Spleen (tissue), 11 donors: Measurements from ENCODE around the gene DHH. TPM values are rescaled to one million over a fixed set of nuclear protein-coding genes. Genes with fewer than 3 reads are reported as not detected.

Experiments used
- DNase-seq: peaks from one replicate; pipeline ENCODE4 v3.0.0-alpha.2; 2020
- H3K27ac ChIP-seq, 8 donors: fragments of 200-600 bp; sonication (generic) in 7 of 8; 1 replicate in 4 of 8; 2 replicates in 4 of 8; pipeline versions ENCODE4 v1.5.0 to v1.8.0; 2016 to 2021; ENCODE audit warnings: inconsistent platforms in 4 of 8, mild to moderate bottlenecking in 4 of 8, moderate library complexity in 1 of 8
- H3K27me3 ChIP-seq, 7 donors: fragments of 200-600 bp; sonication (generic) in 6 of 7; replicated peaks in 1 of 7; 1 replicate in 4 of 7; 2 replicates in 3 of 7; pipeline versions ENCODE4 v1.5.0 to v1.8.0; 2016 to 2021; ENCODE audit warnings: inconsistent platforms in 3 of 7, mild to moderate bottlenecking in 1 of 7
- H3K36me3 ChIP-seq, 6 donors: fragments of 200-600 bp; sonication (generic) in 5 of 6; 1 replicate in 4 of 6; 2 replicates in 2 of 6; pipeline versions ENCODE4 v1.5.0 to v1.8.0; 2016 to 2021; ENCODE audit warnings: inconsistent platforms in 2 of 6
- H3K4me1 ChIP-seq, 6 donors: fragments of 200-600 bp; sonication (generic) in 5 of 6; 1 replicate in 3 of 6; 2 replicates in 3 of 6; pipeline versions ENCODE4 v1.5.0 to v1.8.0; 2016 to 2021; ENCODE audit warnings: inconsistent platforms in 3 of 6
- H3K4me3 ChIP-seq, 8 donors: fragments of 200-600 bp; sonication (generic) in 7 of 8; 1 replicate in 4 of 8; 2 replicates in 4 of 8; pipeline versions ENCODE4 v1.5.0 to v1.8.0; 2016 to 2021; ENCODE audit warnings: inconsistent platforms in 4 of 8, mild to moderate bottlenecking in 4 of 8, moderate library complexity in 2 of 8
- H3K9me3 ChIP-seq, 8 donors: fragments of 200-600 bp; sonication (generic) in 7 of 8; 1 replicate in 4 of 8; 2 replicates in 4 of 8; pipeline versions ENCODE4 v1.5.0 to v1.8.0; 2016 to 2021; ENCODE audit warnings: inconsistent platforms in 4 of 8
- POLR2A ChIP-seq, 3 donors: fragments of 450-650 bp; IDR thresholded peaks; one replicate each; pipeline ENCODE4 v1.5.1; 2017; ENCODE audit warnings: antibody characterized with exemption in 3 of 3, mild to moderate bottlenecking in 1 of 3
- POLR2AphosphoS5 ChIP-seq, 3 donors: sonication (generic); formaldehyde crosslinking; IDR thresholded peaks; one replicate each; pipeline ENCODE4 v1.5.1; 2017; ENCODE audit warnings: antibody characterized with exemption in 3 of 3
- WGBS, 5 donors: extraction: QIAGEN DNeasy Blood & Tissue Kit in 3 of 5; methylation state at CpG; one replicate each; pipeline versions ENCODE4 v1.1.5 to v1.1.7; 2013 to 2018; 5-methylcytosine and 5-hydroxymethylcytosine counted together
- intact Hi-C: fragments of 100-400 bp; cut with DNase I; formaldehyde crosslinking; loops from one replicate; pipeline ENCODE4 v1.15.0; 2023; ENCODE audit warnings: low total_unique reads
- polyA plus RNA-seq, 3 donors: library from polyadenylated mRNA; stranded (reverse); fragments of 200-250 nt; gene quantifications; one replicate each; pipeline ENCODE4 v1.2.1, GENCODE V29; 2013
- total RNA-seq, 7 donors: library from RNA; depleted of rRNA in 3 of 7; stranded (reverse); fragments of >200 nt in 3 of 7; fragmentation: NEBNext Ultra II Directional in 4 of 7; extraction: Animal tissue kit (Norgen Biotek cat#: 25700) in 4 of 7; gene quantifications; one replicate each; pipeline versions ENCODE4 v1.1.0 to v1.2.1, GENCODE V29; 2016 to 2021
- TF ChIP-seq, protein P1 (sequence below), 11 experiments: fragments of 200-600 bp in 7 of 11; fragments of 450-650 bp in 4 of 11; sonication (generic) in 4 of 11; IDR thresholded peaks in 8 of 11; conservative IDR thresholded peaks in 3 of 11; 1 replicate in 7 of 11; 2 replicates in 4 of 11; pipeline versions ENCODE4 v1.4.0 to v1.8.0; 2016 to 2021; ENCODE audit warnings: antibody characterized with exemption in 11 of 11, inconsistent platforms in 4 of 11, mild to moderate bottlenecking in 1 of 11
- donor health status: healthy with polysubstance abuse.
- donor health status: DM: no; HTN: no; CAD: no; lungs with moderate emphysema.
- donor health status: DM: no; HTN: no; CAD: no.
- donor health status: Bipolar disorder and iron deficiency.
- donor health status: healthy.
- donor health status: DM: no; HTN: no; CAD: no.
- donor health status: DM: yes; HTN: yes; CAD: no.

The DHH gene
- total and polyA plus RNA-seq, 10 donors: 0.09 to 2.6 (median 0.66) TPM

DNA sequence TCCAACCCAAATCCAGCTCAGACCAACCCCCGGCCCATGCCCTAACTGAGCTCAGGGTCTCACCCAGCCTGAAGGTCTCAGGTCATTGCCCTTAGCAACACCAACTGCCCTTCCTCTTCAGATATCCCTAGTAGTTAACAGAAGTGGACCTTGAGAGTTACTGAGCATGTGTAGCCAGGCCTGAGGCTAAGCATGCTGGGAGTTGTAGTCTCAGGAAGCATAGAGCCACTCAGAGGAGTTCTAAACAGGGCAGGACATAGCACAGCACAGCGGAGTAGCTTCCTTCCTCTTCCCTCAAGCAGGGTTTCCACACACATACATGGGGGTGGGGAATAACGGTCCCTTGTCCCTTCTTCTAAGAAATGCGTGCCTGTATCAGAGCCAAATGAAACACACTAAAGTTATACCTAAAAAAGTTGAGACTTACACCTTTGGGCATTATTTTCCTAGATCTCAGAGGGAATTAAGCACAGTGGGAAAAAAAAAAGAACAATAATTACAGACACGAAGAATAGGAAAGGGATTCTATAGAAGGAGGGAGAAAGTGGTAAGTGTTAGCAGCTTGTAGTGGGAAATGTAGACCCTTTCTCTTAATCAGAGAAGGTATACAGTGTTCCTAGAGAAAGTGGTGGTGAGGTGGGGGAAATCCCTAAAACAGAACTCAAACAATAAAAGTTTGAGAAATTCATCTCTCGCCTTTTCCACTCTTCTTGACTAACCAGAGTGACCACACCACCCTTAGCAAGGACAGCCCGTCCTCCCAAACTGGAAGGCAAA lies 38.4 kb downstream of the DHH start:
- peaks cover 4 to 42% (median 41%) of the 10 kb centered on the region in 6 donors for H3K36me3 ChIP-seq
- intact Hi-C loops: no loop called here
- DNase-seq: no peak
- TF ChIP-seq POLR2A (IDR thresholded peaks at IDR 0.05) (no peak), POLR2AphosphoS5 (IDR thresholded peaks at IDR 0.05) (peak in 2 of 3 donors; percentile 28 to 85)
- TF ChIP-seq, protein P1, sequence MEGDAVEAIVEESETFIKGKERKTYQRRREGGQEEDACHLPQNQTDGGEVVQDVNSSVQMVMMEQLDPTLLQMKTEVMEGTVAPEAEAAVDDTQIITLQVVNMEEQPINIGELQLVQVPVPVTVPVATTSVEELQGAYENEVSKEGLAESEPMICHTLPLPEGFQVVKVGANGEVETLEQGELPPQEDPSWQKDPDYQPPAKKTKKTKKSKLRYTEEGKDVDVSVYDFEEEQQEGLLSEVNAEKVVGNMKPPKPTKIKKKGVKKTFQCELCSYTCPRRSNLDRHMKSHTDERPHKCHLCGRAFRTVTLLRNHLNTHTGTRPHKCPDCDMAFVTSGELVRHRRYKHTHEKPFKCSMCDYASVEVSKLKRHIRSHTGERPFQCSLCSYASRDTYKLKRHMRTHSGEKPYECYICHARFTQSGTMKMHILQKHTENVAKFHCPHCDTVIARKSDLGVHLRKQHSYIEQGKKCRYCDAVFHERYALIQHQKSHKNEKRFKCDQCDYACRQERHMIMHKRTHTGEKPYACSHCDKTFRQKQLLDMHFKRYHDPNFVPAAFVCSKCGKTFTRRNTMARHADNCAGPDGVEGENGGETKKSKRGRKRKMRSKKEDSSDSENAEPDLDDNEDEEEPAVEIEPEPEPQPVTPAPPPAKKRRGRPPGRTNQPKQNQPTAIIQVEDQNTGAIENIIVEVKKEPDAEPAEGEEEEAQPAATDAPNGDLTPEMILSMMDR (IDR thresholded peaks at IDR 0.05 in 8 of 11, conservative IDR thresholded peaks at IDR 0.05 in 3 of 11): no peak
- peak overlapping the region in 5 of 8 donors; percentile 83 to 97 (median 96) for H3K4me3 ChIP-seq
- H3K4me1 ChIP-seq: peaks cover 35 to 73% (median 54%) of the 10 kb centered on the region in 6 donors
- no peaks in the 10 kb centered on the region for H3K27me3 ChIP-seq
- no peaks in the 10 kb centered on the region for H3K9me3 ChIP-seq
- H3K27ac ChIP-seq: peak overlapping the region; percentile 22 to 99 (median 94)
- 16 to 28% (median 19%) methylated on average over 7 of the region's 7 CpGs for WGBS, 5 donors

DNA sequence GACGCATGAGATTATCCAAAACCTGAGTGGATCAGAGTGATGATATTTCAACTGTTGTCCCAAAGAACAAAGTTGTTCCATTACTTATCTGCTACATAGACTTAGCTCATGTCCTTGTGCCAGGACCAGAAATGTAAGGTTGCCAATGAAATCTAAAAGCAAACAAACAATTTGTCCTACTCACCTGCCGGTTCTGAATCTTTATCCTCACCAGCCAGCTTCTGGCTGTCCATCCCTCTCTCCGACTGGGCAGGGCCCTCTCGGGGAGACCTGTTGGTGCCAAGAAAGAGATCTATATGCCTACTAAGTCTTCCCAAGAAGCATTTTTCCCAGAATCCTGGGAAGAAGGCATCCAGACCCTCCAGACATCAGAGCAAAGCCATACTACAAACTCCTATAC lies 39.5 kb downstream of the DHH start:
- H3K4me1 ChIP-seq: peaks cover 35 to 68% (median 52%) of the 10 kb centered on the region in 6 donors
- H3K9me3 ChIP-seq: no peaks in the 10 kb centered on the region
- TF ChIP-seq, protein P1 (IDR thresholded peaks at IDR 0.05 in 8 of 11, conservative IDR thresholded peaks at IDR 0.05 in 3 of 11): no peak
- no peak for TF ChIP-seq POLR2A (IDR thresholded peaks at IDR 0.05)
- TF ChIP-seq POLR2AphosphoS5 (IDR thresholded peaks at IDR 0.05): no peak
- H3K4me3 ChIP-seq: peak overlapping the region in 2 of 8 donors; percentile 91 to 96
- intact Hi-C loops: no loop called here
- peak; percentile 58 for DNase-seq
- H3K27me3 ChIP-seq: no peaks in the 10 kb centered on the region
- 87 to 94% (median 91%) methylated on average over 4 of the region's 4 CpGs for WGBS, 5 donors
- peaks cover 4 to 52% (median 51%) of the 10 kb centered on the region in 6 donors for H3K36me3 ChIP-seq
- H3K27ac ChIP-seq: peak overlapping the region in 4 of 8 donors; percentile 92 to 99 (median 96)

DNA sequence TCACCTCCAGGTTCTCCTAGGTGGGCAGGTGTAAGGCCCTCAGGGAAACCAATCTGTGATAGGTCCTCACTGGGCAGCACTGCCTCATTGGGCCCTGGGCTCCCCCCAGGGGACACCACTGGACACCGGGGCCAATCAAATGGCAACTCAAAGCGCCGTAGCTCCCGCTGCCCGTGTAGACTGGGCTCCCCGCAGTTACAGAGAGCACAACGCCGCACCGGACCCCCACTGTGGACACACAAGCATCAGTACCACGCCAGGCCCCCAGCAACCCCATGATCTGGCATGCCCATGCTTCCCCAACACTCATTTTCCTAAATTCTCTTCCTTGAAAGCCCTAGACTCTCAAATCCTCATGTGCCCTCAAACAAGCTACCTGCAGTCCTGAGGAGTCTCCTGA lies 40.1 kb downstream of the DHH start:
- DNase-seq: peak; percentile 76
- no peak overlapping the region for H3K4me3 ChIP-seq
- 94 to 100% (median 94%) methylated on average over 4 to 10 of the region's 10 CpGs for WGBS, 5 donors
- no peaks in the 10 kb centered on the region for H3K9me3 ChIP-seq
- no peak overlapping the region for H3K27ac ChIP-seq
- H3K4me1 ChIP-seq: peaks cover 35 to 66% (median 52%) of the 10 kb centered on the region in 6 donors
- TF ChIP-seq, protein P1 (IDR thresholded peaks at IDR 0.05 in 8 of 11, conservative IDR thresholded peaks at IDR 0.05 in 3 of 11): no peak
- peak in 1 of 3 donors; percentile 41 for TF ChIP-seq POLR2AphosphoS5 (IDR thresholded peaks at IDR 0.05)
- H3K36me3 ChIP-seq: peaks cover 5 to 58% (median 57%) of the 10 kb centered on the region in 6 donors
- intact Hi-C loops: no loop called here
- no peaks in the 10 kb centered on the region for H3K27me3 ChIP-seq

DNA sequence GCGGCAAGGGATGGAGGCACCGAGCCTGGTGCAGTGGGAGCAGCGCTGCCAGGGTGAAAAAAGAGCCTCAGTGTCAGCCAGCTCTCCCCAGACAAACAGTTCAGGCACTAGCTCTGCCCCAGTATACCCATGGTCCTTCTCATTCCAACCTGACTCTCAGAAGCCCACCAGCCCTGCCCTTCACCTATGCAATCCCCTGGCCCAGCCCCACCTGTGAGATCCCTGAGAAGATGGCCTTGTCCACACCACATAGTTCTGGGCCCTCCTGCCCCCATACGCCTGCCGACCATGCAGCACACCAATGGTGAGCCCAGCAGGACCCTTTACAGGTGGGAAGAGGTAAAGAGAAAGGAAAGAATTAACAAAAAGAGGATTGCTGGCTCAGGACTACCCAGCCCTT lies 40.5 kb downstream of the DHH start:
- Histone ChIP-seq H3K4me1 (peaks cover 35 to 62% (median 49%) of the 10 kb centered on the region in 6 donors), H3K4me3 (no peak overlapping the region), H3K9me3 (no peaks in the 10 kb centered on the region), H3K36me3 (peaks cover 9 to 62% (median 61%) of the 10 kb centered on the region in 6 donors), H3K27ac (no peak overlapping the region), H3K27me3 (no peaks in the 10 kb centered on the region)
- intact Hi-C loops: no loop called here
- TF ChIP-seq, protein P1 (IDR thresholded peaks at IDR 0.05 in 8 of 11, conservative IDR thresholded peaks at IDR 0.05 in 3 of 11): no peak
- no peak for TF ChIP-seq POLR2AphosphoS5 (IDR thresholded peaks at IDR 0.05)
- TF ChIP-seq POLR2A (IDR thresholded peaks at IDR 0.05): no peak
- 89 to 95% (median 94%) methylated on average over 5 of the region's 5 CpGs for WGBS, 5 donors
- DNase-seq: peak; percentile 68
